HG02884 (cell line): ENCODE measurements around the gene CLIC6.
A peak's percentile ranks its signal among the peaks of the same experiment; 100 is the strongest.
"Not testable (repeated sequence)": the region's sequence is repeated elsewhere in the genome, so short reads cannot be mapped to it uniquely, and the experiment has no call there.

Experiments used
- ATAC-seq: cut with Tn5 transposase; IDR thresholded peaks from one replicate; pipeline ENCODE4 v1.9.1; 2021; ENCODE audit warnings: mild to moderate bottlenecking, moderate library complexity; ENCODE audit not compliant: unreplicated experiment

CLIC6 gene

GRCh38 chr21:34651642-34652041 is 17.2 kb upstream of the CLIC6 start:
- ATAC-seq, result no peak

DNA sequence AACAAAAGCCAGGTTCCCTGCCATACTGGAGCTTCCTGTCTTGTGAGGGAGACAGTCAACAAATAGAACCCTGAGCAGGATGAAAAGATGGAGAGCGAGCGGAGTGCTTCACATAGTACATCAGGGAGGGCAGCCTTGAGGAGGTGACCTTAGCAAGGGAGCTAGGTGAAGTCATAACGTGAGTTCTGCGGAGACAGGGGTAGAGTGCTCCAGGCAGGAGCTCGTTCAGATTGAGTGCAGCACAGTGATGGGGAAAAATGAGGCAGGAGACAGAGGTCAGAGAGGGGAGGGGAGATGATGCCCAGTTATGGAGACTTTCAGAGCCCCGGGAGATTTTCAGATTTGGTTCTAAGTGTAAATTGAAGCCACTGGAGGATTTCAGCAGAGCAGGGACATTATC is 15.3 kb upstream of the CLIC6 start:
- ATAC-seq, result no peak

DNA sequence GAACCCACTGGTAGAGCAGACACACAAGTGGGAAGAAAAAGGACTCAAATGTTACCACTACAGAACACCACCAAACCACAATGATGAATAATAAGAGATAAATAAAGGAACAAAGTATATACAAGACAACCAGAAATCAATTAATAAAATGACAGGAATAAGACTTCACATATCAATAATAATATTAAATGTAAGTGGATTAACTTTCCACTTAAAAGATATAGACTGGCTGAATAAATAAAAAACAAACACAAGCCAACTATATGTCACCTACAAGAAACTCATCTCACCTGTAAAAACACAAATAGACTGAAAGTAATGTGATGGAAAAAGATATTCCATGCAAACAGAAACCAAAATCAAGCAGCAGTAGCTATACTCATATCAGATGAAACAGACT is 6.9 kb upstream of the CLIC6 start:
- ATAC-seq, result no peak

DNA sequence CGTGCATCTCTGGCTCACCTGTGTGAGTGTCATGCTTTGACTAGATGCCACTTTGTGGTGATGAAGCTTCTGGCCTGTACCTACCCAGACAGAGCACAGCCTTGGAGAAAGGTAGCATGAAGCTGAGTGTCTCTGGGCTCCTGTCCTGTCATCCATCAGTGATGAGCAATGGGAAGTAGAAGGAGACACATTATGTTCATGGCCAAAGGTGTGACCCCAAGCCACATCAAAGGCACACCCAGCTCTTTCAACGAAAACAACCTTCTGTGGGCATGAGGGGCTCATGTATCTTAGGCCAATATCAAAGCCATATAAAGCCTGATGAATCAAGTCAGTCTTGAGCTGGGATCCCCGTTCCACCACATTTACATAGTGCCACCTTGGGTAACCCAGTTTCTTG is 1.0 kb upstream of the CLIC6 start:
- ATAC-seq, result no peak

GRCh38 chr21:34669149-34669879 is 520 bp downstream of the CLIC6 start:
- ATAC-seq, result peak; percentile 72

DNA sequence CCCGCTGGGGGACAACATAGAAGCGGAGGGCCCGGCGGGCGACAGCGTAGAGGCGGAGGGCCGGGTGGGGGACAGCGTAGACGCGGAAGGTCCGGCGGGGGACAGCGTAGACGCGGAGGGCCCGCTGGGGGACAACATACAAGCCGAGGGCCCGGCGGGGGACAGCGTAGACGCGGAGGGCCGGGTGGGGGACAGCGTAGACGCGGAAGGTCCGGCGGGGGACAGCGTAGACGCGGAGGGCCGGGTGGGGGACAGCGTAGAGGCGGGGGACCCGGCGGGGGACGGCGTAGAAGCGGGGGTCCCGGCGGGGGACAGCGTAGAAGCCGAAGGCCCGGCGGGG is 1.1 kb downstream of the CLIC6 start:
- ATAC-seq, result not testable (repeated sequence)

DNA sequence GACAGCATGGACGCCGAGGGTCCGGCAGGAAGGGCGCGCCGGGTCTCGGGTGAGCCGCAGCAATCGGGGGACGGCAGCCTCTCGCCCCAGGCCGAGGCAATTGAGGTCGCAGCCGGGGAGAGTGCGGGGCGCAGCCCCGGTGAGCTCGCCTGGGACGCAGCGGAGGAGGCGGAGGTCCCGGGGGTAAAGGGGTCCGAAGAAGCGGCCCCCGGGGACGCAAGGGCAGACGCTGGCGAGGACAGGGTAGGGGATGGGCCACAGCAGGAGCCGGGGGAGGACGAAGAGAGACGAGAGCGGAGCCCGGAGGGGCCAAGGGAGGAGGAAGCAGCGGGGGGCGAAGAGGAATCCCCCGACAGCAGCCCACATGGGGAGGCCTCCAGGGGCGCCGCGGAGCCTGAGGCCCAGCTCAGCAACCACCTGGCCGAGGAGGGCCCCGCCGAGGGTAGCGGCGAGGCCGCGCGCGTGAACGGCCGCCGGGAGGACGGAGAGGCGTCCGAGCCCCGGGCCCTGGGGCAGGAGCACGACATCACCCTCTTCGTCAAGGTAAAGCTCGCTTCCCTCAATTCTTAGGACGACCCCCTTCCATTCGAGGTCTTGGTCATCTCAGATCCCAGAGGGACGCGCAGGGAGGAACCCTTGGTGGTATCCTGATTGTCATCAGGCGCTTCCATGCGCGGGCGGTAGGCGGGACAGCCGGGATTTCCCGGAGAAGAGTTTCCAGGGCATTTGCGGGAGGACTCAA is 1.6 kb downstream of the CLIC6 start:
- ATAC-seq, result no peak

GRCh38 chr21:34670962-34671348 is 2.2 kb downstream of the CLIC6 start:
- ATAC-seq, result no peak

DNA sequence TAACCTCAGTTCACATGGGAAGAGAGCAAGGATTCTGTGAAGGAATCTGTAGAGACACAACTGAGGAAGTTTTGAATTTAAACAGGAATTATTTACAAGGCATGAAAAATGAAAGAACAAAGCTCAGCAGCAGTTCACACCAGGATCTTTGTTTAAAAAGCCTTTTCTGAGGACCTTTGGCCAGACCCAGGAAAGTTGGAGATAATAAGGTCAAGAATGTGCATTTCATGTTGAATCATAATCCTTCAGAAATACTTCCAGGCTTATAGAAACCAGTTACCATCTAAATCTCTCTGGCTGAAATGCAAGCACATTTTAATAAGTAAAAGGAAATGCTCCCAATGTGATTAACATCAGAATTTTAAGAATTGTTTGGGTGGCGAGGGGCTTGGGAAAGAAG is 2.7 kb downstream of the CLIC6 start:
- ATAC-seq, result no peak

DNA sequence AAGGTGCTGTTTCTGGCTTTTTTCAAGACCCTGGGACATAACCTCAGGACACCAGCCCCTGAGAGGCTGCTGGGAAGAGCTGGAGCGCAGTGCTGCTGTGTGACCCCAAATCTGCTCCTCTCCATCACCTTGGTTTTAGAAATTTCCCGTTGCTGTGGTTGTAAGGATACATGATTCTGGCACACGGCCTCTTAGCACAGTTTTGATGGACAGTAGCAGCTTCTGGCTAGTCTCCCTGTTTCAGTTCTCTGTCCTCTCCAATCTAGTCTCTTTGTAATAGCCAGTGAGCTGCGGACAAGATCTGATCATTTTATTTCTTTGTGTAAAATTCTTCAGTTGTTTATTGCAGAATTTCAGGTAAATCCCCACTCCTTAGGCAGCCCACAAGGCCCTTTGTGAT is 3.1 kb downstream of the CLIC6 start:
- ATAC-seq, result no peak

DNA sequence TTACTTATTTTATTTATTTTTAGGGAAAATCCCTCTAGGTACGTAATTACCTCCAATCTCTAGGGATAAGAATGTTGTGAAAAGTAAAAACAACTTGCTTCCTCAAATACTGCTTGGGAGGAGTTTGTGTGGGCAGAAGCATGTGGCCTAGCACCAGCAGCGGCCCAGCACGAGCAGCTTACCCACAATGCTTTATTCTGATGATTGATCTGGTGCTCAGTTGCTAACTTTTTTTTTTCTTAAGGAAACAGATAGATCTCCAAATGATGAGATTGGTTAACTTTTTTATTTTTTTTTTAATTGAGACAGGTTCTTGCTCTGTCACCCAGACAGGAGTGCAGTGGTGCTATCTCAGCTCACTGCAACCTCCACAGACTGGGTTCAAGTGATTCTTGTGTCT is 4.2 kb downstream of the CLIC6 start:
- no peak for ATAC-seq

- ATAC-seq, result no peak
These were observed 5.7 kb downstream of the CLIC6 start for GRCh38 chr21:34674468-34674867.

- no peak for ATAC-seq
These were observed 7.1 kb downstream of the CLIC6 start for GRCh38 chr21:34675871-34676270.

DNA sequence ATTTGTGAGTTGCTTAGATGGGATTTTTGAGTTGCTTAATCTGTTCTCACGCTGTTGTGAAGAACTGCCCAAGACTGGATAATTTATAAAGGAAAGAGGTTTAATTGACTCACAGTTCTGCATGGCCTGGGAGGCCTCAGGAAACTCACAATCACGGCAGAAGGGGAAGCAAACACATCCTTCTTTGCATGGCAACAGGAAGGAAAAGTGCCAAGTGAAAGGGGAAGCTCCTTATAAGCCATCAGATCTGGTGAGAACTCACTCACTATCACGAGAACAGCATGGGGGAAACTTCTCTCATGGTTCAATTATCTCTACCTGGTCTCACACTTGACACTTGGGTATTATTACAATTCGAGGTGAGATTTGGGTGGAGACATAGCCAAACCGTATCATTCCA is 10.3 kb downstream of the CLIC6 start:
- no peak for ATAC-seq

- ATAC-seq, result no peak
These were observed 15.5 kb downstream of the CLIC6 start for GRCh38 chr21:34684174-34684876.

DNA sequence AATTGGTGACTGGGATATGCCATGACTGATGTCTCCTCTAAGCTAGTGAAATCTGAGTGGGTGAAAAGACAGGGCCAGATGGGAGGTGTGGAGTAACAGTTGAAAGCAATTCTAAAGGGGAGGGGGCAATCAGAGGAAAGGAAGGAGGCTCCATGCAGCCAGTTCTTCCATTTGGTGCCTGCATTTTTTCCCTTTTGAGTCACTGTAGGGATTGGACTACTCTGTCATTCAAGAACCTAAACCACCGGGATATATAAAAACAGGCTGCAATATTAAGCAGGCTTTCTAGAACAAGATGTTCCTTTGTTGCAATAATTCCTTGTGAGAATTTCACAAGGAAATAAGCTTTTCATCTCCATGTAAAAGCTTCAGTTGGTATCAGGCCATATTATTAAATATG is 18.3 kb downstream of the CLIC6 start:
- no peak for ATAC-seq

- no peak for ATAC-seq
These were observed 19.0 kb downstream of the CLIC6 start for GRCh38 chr21:34687745-34688144.

- no peak for ATAC-seq
These were observed 19.4 kb downstream of the CLIC6 start for GRCh38 chr21:34688145-34688544.

GRCh38 chr21:34688715-34689114 is 19.9 kb downstream of the CLIC6 start:
- no peak for ATAC-seq

GRCh38 chr21:34690041-34690792 is 21.4 kb downstream of the CLIC6 start:
- ATAC-seq, result no peak

GRCh38 chr21:34690793-34691175 is 22.0 kb downstream of the CLIC6 start:
- no peak for ATAC-seq
